Thyroid gland (tissue), 4 donors: Measurements from ENCODE around the gene PSMD14.

Source experiments
- POLR2A ChIP-seq, 2 donors: fragments of 450-650 bp; IDR thresholded peaks; one replicate each; pipeline ENCODE4 v1.6.1; 2017; ENCODE audit warnings: antibody characterized with exemption in 2 of 2, mild to moderate bottlenecking in 2 of 2, moderate library complexity in 1 of 2
- TF ChIP-seq, protein P1 (sequence below), 6 experiments: fragments of 200-600 bp in 3 of 6; fragments of 450-650 bp in 3 of 6; sonication (generic) in 3 of 6; IDR thresholded peaks; one replicate each; pipeline ENCODE4 v1.5.1; 2016 to 2019; ENCODE audit warnings: antibody characterized with exemption in 6 of 6, mild to moderate bottlenecking in 2 of 6, inconsistent platforms in 1 of 6, moderate library complexity in 1 of 6

DNA sequence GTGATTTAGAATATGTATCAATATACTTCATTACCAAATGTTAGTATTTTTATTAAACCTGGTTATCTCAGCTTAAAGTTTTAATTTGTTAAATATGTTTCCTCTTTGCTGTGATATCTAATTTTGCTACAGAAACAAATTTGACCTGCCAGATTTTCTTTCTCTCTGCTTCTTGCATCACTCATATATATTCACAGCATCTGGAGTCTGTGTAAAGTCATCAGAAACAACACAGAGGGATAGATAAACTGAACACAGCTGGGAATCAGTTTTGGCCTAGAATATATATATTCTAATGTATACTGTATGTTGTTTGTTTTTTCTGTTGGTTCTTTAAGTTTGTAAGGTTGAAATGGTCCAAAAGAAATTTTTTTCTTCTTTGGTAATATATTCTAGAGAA lies 8.5 kb downstream of the PSMD14 start:
- TF ChIP-seq, protein P1, sequence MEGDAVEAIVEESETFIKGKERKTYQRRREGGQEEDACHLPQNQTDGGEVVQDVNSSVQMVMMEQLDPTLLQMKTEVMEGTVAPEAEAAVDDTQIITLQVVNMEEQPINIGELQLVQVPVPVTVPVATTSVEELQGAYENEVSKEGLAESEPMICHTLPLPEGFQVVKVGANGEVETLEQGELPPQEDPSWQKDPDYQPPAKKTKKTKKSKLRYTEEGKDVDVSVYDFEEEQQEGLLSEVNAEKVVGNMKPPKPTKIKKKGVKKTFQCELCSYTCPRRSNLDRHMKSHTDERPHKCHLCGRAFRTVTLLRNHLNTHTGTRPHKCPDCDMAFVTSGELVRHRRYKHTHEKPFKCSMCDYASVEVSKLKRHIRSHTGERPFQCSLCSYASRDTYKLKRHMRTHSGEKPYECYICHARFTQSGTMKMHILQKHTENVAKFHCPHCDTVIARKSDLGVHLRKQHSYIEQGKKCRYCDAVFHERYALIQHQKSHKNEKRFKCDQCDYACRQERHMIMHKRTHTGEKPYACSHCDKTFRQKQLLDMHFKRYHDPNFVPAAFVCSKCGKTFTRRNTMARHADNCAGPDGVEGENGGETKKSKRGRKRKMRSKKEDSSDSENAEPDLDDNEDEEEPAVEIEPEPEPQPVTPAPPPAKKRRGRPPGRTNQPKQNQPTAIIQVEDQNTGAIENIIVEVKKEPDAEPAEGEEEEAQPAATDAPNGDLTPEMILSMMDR (IDR thresholded peaks at IDR 0.05), result no peak
- no peak for TF ChIP-seq POLR2A (IDR thresholded peaks at IDR 0.05)
